ENCODE results near the gene FAM120B. TPM values are rescaled to one million over a fixed set of nuclear protein-coding genes. Genes with fewer than 3 reads are reported as not detected.

The FAM120B gene
- total RNA-seq, 1 experiment from 2014 or later: 23.4 TPM

DNA sequence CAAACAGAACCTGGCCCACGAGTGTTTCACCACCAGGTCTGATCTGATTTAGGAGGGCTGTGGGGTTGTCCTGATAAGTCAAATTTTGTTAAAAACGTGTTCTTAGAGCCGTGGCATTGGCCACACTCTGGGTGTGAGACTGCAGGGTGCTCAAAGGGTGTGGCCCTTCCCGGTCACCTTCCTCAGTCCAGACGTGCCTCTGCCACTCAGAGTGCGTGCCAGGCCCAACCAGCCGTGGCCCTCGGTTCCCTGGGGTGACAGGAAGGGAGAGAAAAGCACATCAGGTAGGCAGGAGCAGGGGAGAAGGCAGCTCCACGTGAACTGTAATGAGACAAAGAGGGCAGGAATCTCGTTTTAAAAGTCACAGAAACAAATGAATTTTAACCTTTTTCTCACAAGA is 115.4 kb downstream of the FAM120B start:
- TF ChIP-seq, protein P1, sequence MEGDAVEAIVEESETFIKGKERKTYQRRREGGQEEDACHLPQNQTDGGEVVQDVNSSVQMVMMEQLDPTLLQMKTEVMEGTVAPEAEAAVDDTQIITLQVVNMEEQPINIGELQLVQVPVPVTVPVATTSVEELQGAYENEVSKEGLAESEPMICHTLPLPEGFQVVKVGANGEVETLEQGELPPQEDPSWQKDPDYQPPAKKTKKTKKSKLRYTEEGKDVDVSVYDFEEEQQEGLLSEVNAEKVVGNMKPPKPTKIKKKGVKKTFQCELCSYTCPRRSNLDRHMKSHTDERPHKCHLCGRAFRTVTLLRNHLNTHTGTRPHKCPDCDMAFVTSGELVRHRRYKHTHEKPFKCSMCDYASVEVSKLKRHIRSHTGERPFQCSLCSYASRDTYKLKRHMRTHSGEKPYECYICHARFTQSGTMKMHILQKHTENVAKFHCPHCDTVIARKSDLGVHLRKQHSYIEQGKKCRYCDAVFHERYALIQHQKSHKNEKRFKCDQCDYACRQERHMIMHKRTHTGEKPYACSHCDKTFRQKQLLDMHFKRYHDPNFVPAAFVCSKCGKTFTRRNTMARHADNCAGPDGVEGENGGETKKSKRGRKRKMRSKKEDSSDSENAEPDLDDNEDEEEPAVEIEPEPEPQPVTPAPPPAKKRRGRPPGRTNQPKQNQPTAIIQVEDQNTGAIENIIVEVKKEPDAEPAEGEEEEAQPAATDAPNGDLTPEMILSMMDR (IDR thresholded peaks at IDR 0.05; ENCODE audit: unreplicated experiment): no peak
- H3K4me1 Mint-ChIP-seq (ENCODE audit: insufficient read depth, unreplicated experiment): no peaks in the 10 kb centered on the region
- H3K36me3 Mint-ChIP-seq (ENCODE audit: insufficient read depth, unreplicated experiment): peaks cover 5% of the 10 kb centered on the region
- ChIA-PET CTCF (no interaction called here), POLR2A (no interaction called here)
- no peak overlapping the region for H3K4me3 Mint-ChIP-seq (ENCODE audit: unreplicated experiment)
- no peaks in the 10 kb centered on the region for H3K27me3 Mint-ChIP-seq (ENCODE audit: insufficient read depth, unreplicated experiment)
- BruUV-seq (replicated peaks): no TSS peak
- no peaks in the 10 kb centered on the region for H3K9me3 Mint-ChIP-seq (ENCODE audit: unreplicated experiment)
- H3K27ac Mint-ChIP-seq (ENCODE audit: low read depth, unreplicated experiment): no peak overlapping the region
- intact Hi-C loops (cut with micrococcal nuclease): no loop called here
- DNase-seq (ENCODE audit: unreplicated experiment): no peak

- Mint-ChIP-seq H3K4me3 (ENCODE audit: unreplicated experiment) (no peak overlapping the region), H3K27me3 (ENCODE audit: insufficient read depth, unreplicated experiment) (no peaks in the 10 kb centered on the region), H3K9me3 (ENCODE audit: unreplicated experiment) (no peaks in the 10 kb centered on the region), H3K36me3 (ENCODE audit: insufficient read depth, unreplicated experiment) (peaks cover under 1% of the 10 kb centered on the region), H3K4me1 (ENCODE audit: insufficient read depth, unreplicated experiment) (no peaks in the 10 kb centered on the region), H3K27ac (ENCODE audit: low read depth, unreplicated experiment) (no peak overlapping the region)
- intact Hi-C loops (cut with micrococcal nuclease): no loop called here
- ChIA-PET CTCF (interaction anchor here (0.6 kb wide), 2 partner anchors 38 to 55 kb away, joined by 3 to 4 read pairs; no protein-coding TSS in a partner anchor), POLR2A (interaction anchor here (1.2 kb wide), 1 partner anchor 10 kb away, joined by 3 read pairs; no protein-coding TSS in a partner anchor)
- BruUV-seq (replicated peaks): no TSS peak
- TF ChIP-seq, protein P1 (IDR thresholded peaks at IDR 0.05; ENCODE audit: unreplicated experiment): no peak
- no peak for DNase-seq (ENCODE audit: unreplicated experiment)
Observed at GRCh38 chr6:170423030-170423429, 116.5 kb downstream of the FAM120B start.

DNA sequence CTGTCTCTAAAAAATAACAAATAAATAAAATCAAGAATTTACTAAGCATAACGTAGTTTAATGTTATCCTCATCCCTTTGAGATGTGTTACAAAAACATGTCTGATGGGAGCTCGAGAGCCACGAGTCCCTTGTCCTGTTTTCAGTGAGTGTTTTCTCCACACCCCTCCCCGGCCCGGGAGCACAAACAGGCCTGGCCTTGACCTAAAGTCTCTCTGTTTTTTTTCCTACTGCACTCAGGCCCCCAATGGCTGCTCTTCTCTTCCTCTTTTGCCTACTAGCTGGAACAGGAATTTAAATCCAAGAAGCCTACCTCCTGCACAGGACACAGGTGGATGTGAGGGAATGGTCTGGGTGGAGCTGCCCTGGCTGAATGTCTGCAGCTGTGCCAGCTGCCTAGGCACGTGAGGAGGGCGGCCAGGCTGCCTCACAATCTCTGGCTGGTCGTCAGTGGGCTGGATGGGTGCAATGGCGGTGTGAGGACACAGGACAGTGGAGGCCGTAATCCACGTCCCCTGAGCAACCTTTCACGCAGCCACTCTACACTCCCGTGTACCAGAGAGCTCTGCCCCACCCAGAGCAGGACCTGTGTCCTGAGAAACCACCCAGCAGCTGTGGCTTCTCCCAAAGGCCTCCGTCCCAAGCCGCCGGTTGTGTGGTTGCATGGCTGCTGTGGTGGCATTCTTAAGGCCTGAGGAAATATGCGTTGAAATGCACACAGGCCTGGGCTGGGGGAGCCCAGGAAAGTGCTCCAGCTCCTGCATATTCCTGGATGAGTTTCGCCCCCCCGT is 117.5 kb downstream of the FAM120B start:
- Mint-ChIP-seq H3K4me1 (ENCODE audit: insufficient read depth, unreplicated experiment) (no peaks in the 10 kb centered on the region), H3K36me3 (ENCODE audit: insufficient read depth, unreplicated experiment) (no peaks in the 10 kb centered on the region), H3K9me3 (ENCODE audit: unreplicated experiment) (no peaks in the 10 kb centered on the region), H3K27me3 (ENCODE audit: insufficient read depth, unreplicated experiment) (no peaks in the 10 kb centered on the region), H3K27ac (ENCODE audit: low read depth, unreplicated experiment) (no peak overlapping the region), H3K4me3 (ENCODE audit: unreplicated experiment) (no peak overlapping the region)
- no TSS peak for BruUV-seq (replicated peaks)
- no peak for DNase-seq (ENCODE audit: unreplicated experiment)
- intact Hi-C loops (cut with micrococcal nuclease): no loop called here
- CTCF ChIA-PET: interaction anchor here (0.6 to 1.1 kb wide), 4 partner anchors 10 to 592 kb away, joined by 3 read pairs; no protein-coding TSS in a partner anchor
- POLR2A ChIA-PET: interaction anchor here (0.6 to 1.8 kb wide), 4 partner anchors 8 to 271 kb away, joined by 3 to 4 read pairs (median 4); no protein-coding TSS in a partner anchor
- TF ChIP-seq, protein P1 (IDR thresholded peaks at IDR 0.05; ENCODE audit: unreplicated experiment): no peak

DNA sequence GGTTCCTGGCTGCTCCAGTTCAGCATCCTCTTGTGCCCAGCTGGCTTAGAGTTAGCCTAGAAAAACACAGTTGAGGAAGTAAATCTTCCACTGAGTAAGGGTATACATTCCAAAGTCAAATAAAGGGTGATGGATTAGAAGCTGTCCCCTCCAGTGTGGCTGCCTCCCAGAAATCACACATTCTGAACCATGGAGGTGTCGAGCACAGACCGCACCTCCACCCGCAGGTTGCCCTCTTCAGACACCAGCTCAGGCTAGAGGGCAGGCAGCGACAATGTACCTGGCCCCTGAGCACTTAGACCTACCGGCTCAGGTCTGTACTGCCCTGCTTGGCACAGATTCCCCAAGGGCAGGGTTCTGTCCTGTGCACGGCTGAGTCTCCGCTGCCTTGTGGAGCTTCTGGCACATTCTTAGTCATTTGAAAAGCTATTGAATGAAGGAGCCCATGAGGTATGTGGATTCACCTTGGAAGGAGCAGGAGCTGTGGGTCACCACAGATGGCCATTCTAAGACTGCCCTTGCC is 118.1 kb downstream of the FAM120B start:
- Mint-ChIP-seq H3K9me3 (ENCODE audit: unreplicated experiment) (no peaks in the 10 kb centered on the region), H3K27me3 (ENCODE audit: insufficient read depth, unreplicated experiment) (no peaks in the 10 kb centered on the region), H3K4me1 (ENCODE audit: insufficient read depth, unreplicated experiment) (no peaks in the 10 kb centered on the region), H3K4me3 (ENCODE audit: unreplicated experiment) (no peak overlapping the region), H3K36me3 (ENCODE audit: insufficient read depth, unreplicated experiment) (no peaks in the 10 kb centered on the region), H3K27ac (ENCODE audit: low read depth, unreplicated experiment) (no peak overlapping the region)
- POLR2A ChIA-PET: interaction anchor here (1.5 to 1.8 kb wide), 2 partner anchors 9 to 14 kb away, joined by 4 read pairs; no protein-coding TSS in a partner anchor
- CTCF ChIA-PET: interaction anchor here (0.6 to 1.1 kb wide), 3 partner anchors 40 to 593 kb away, joined by 3 read pairs; no protein-coding TSS in a partner anchor
- intact Hi-C loops (cut with micrococcal nuclease): no loop called here
- no TSS peak for BruUV-seq (replicated peaks)
- DNase-seq (ENCODE audit: unreplicated experiment): no peak
- TF ChIP-seq, protein P1 (IDR thresholded peaks at IDR 0.05; ENCODE audit: unreplicated experiment): no peak
